Activated T-cell treated with anti-CD3 and anti-CD28 coated beads, Interleukin-2, amount 50 U/mL, for 24 hours (primary cell): ENCODE measurements around the gene TLR10.

Experiments
- DNase-seq: peaks from one replicate; pipeline ENCODE4 v3.0.0-alpha.2; 2020
- H3K27ac Mint-ChIP-seq: 2 replicates; pipeline ENCODE4 v1.8.0; 2020; ENCODE audit warnings: mild to moderate bottlenecking, mixed read lengths
- H3K27me3 Mint-ChIP-seq: 2 replicates; pipeline ENCODE4 v1.8.0; 2020; ENCODE audit warnings: mixed read lengths
- H3K36me3 Mint-ChIP-seq: 2 replicates; pipeline ENCODE4 v1.8.0; 2020; ENCODE audit warnings: low read depth, mixed read lengths
- H3K4me1 Mint-ChIP-seq: 2 replicates; pipeline ENCODE4 v1.8.0; 2020; ENCODE audit warnings: low read depth, mixed read lengths
- H3K4me3 Mint-ChIP-seq: 2 replicates; pipeline ENCODE4 v1.8.0; 2020; ENCODE audit warnings: mild to moderate bottlenecking, moderate library complexity, mixed read lengths
- H3K9me3 Mint-ChIP-seq: 2 replicates; pipeline ENCODE4 v1.8.0; 2020; ENCODE audit warnings: mixed read lengths

TLR10 gene

DNA sequence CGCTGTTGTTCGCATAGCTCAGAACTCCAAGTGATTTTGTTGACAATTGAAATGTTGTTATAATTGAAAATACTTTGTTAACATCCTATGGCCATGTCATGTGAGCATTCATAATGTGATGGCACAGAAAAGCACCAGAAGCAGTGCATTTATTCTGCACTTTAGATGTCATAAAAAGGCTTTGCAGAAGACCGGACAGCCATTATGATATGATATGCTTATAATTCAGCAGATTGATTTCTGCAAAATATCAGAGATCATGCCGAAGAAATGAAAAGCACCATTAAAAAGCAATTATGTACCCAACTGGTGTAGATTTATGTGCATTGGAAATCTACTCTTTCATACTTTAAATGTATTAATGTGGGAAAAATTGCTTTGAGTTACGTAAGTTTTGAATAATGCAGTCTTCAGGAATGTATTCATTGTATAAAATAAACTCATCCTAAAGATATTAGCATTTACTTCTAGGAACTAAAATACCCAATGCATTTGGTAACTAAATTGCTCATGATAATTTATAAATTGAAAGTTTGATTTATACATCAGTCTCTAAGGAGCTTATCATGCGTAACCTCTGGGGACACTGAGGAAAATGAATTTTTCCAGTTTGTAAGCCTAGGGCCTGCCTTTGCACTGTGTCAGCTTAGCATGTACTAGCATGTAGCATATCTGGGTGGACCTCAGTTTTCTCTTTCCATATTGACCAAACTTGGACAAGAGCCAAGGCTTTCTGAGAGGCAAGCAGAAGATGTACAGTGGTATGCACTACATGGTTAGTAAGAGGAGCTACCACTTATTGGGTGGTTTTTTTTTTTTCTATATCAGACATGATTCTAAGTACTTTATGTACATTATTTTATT lies 43.6 kb downstream of the TLR10 start:
- Mint-ChIP-seq H3K4me1 (peaks cover 3% of the 10 kb centered on the region), H3K27me3 (peaks cover 3% of the 10 kb centered on the region), H3K27ac (no peak overlapping the region), H3K9me3 (no peaks in the 10 kb centered on the region), H3K4me3 (no peak overlapping the region), H3K36me3 (no peaks in the 10 kb centered on the region)
- no peak for DNase-seq

DNA sequence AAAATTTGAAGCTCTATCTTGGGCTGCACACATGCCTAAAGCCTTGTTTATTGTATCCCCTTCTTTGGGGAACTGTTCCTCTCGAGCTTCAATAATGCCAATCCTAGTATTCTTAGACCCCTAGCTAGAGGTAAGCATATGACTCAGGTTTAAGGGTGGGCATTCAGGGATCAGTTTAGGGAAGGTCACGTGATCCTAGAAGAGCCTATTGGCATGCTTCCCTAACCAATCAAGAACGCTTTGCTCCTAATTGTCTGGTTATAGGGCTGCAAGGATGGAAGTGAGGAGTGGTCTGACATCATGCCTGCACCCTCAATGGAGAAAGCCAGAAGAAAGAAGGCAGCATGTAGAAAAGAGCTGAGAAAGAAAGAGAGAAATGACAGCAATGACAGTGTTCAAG lies 46.9 kb downstream of the TLR10 start:
- Mint-ChIP-seq H3K36me3 (no peaks in the 10 kb centered on the region), H3K27ac (no peak overlapping the region), H3K4me3 (no peak overlapping the region), H3K27me3 (peaks cover 3% of the 10 kb centered on the region), H3K9me3 (peaks cover 5% of the 10 kb centered on the region), H3K4me1 (peaks cover 5% of the 10 kb centered on the region)
- no peak for DNase-seq

- Mint-ChIP-seq H3K4me1 (peaks cover 10% of the 10 kb centered on the region), H3K27me3 (peaks cover 3% of the 10 kb centered on the region), H3K9me3 (peaks cover 5% of the 10 kb centered on the region), H3K4me3 (no peak overlapping the region), H3K36me3 (no peaks in the 10 kb centered on the region), H3K27ac (no peak overlapping the region)
- DNase-seq = no peak
Measured at GRCh38 chr4:38734911-38735310, 47.9 kb downstream of the TLR10 start.

GRCh38 chr4:38734446-38734845 lies 48.3 kb downstream of the TLR10 start:
- Mint-ChIP-seq H3K4me3 (no peak overlapping the region), H3K4me1 (peaks cover 10% of the 10 kb centered on the region), H3K27me3 (peaks cover 3% of the 10 kb centered on the region), H3K36me3 (no peaks in the 10 kb centered on the region), H3K9me3 (peaks cover 5% of the 10 kb centered on the region), H3K27ac (no peak overlapping the region)
- DNase-seq = no peak

DNA sequence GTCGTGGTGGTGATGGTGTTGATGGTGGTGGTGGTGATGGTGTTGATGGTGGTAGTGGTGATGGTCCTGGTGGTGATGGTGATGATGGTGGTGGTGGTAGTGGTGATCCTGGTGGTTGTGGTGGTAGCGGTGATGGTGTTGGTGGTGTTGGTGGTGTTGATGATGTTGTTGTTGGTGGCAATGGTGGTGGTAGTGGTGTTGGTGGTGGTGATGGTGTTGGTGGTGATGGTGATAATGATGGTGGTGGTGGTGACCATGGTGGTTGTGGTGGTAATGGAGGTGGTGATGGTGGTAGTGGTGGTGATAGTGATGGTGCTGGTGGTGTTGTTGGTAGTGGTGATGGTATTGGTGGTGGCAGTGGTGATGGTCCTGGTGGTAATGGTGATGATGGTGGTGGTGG lies 49.1 kb downstream of the TLR10 start:
- no peak for DNase-seq
- Mint-ChIP-seq H3K36me3 (no peaks in the 10 kb centered on the region), H3K27ac (no peak overlapping the region), H3K4me3 (no peak overlapping the region), H3K9me3 (peaks cover 5% of the 10 kb centered on the region), H3K27me3 (peaks cover 3% of the 10 kb centered on the region), H3K4me1 (peaks cover 13% of the 10 kb centered on the region)

GRCh38 chr4:38730830-38731646 lies 51.8 kb downstream of the TLR10 start:
- no peak overlapping the region for H3K4me3 Mint-ChIP-seq
- H3K27ac Mint-ChIP-seq = peak overlapping the region; percentile 8
- DNase-seq = peak; percentile 88
- peaks cover 14% of the 10 kb centered on the region for H3K4me1 Mint-ChIP-seq
- H3K9me3 Mint-ChIP-seq = peaks cover 5% of the 10 kb centered on the region
- peaks cover 3% of the 10 kb centered on the region for H3K27me3 Mint-ChIP-seq
- no peaks in the 10 kb centered on the region for H3K36me3 Mint-ChIP-seq

DNA sequence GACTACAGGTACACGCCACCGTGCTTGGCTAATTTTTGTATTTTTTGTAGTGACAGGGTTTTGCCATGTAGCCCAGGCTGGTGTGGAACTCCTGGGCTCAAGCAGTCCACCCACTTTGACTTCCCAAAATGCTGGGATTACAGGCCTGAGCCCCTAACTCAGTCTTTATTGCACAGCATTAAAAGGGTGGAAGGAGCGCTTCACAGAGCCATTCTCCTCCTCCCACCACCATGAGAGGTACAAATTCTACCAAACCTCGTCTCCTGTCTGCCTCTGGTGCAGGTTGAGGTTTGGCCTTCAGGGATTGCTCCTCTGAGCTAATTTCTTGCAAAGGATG lies 52.3 kb downstream of the TLR10 start:
- peaks cover 14% of the 10 kb centered on the region for H3K4me1 Mint-ChIP-seq
- no peaks in the 10 kb centered on the region for H3K36me3 Mint-ChIP-seq
- H3K27ac Mint-ChIP-seq = no peak overlapping the region
- DNase-seq = no peak
- H3K9me3 Mint-ChIP-seq = peaks cover 5% of the 10 kb centered on the region
- no peaks in the 10 kb centered on the region for H3K27me3 Mint-ChIP-seq
- no peak overlapping the region for H3K4me3 Mint-ChIP-seq

DNA sequence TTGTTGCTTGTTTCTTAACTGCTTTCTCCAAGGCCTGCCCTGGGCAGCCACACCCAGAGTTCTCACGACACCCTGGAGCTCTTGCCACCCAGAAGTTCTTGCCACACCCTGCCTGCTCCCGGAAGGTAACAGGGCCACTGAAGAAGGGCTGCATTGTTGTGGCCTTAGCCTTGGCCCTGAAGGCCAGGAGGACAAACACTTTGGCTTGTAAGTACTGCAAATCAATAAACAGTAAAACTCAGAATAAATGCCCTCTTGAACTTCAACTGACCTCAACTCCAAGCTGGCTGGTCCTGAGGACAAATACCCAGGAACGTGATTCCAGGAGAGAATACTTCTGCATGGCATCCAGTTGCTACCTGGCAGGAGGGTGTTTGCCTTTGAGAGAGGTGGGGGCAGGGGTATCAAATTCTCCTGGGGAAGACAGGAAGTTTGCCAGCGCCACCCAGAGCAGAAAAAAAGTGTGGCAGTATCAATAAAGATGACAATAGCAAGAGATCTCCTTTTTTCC lies 54.1 kb downstream of the TLR10 start:
- DNase-seq = no peak
- H3K4me3 Mint-ChIP-seq = no peak overlapping the region
- no peaks in the 10 kb centered on the region for H3K27me3 Mint-ChIP-seq
- H3K27ac Mint-ChIP-seq = no peak overlapping the region
- peaks cover 5% of the 10 kb centered on the region for H3K9me3 Mint-ChIP-seq
- no peaks in the 10 kb centered on the region for H3K36me3 Mint-ChIP-seq
- H3K4me1 Mint-ChIP-seq = peaks cover 21% of the 10 kb centered on the region

DNA sequence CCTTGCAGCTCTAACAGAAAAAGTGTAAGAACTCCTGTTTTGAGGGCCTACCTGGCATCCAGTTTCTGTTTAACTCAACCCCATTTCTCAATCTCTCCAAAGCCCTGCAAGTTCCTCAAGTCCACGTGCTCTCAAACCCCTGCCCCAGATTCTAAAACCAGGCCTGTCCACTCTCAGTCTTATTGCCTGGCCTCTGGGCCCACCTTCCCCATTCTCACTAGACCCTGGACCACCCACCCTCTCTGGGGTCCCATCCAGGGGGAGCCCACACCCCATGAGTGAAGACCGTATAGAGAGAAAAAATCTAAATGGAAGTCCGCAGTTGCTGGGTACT lies 58.3 kb downstream of the TLR10 start:
- Mint-ChIP-seq H3K27ac (no peak overlapping the region), H3K9me3 (no peaks in the 10 kb centered on the region), H3K36me3 (no peaks in the 10 kb centered on the region), H3K4me3 (no peak overlapping the region), H3K27me3 (no peaks in the 10 kb centered on the region), H3K4me1 (peaks cover 11% of the 10 kb centered on the region)
- no peak for DNase-seq

DNA sequence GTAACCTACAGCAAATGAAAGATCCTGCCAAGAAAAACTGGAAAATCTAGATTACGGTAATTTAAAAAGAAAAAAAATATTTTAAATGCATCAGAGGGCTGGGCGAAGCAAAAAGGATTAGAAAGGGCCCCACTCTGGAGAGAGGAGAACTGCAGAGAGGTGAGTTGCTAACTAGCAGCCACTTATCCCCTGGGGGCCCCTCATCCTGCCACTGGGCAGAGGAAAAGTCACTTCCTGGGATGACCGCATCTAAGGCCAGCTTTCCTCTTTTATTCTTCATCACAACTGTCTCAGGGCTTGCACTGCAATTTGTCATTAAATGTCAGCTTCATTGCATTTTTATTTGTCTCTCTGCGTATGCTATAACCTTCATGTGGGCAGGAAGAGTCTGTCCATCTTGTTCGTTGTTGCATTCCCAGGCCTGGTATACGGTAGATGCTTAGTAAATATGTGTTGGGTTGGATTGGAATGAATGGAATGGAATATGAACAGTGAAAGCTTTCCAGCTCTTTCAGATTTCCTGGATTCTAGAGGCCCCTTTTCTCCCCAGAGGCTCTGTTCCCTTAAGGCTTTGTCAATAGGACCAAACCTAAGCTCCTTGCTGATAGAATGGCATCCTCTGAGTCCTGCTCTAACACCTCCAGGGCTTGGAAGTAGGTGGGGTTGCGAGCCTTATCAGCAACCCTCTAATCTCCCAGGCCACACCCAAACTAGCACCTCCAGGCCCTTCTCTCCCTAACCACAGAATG lies 58.9 kb downstream of the TLR10 start:
- no peaks in the 10 kb centered on the region for H3K27me3 Mint-ChIP-seq
- no peaks in the 10 kb centered on the region for H3K9me3 Mint-ChIP-seq
- DNase-seq = no peak
- no peak overlapping the region for H3K27ac Mint-ChIP-seq
- peaks cover 10% of the 10 kb centered on the region for H3K4me1 Mint-ChIP-seq
- H3K36me3 Mint-ChIP-seq = no peaks in the 10 kb centered on the region
- no peak overlapping the region for H3K4me3 Mint-ChIP-seq

DNA sequence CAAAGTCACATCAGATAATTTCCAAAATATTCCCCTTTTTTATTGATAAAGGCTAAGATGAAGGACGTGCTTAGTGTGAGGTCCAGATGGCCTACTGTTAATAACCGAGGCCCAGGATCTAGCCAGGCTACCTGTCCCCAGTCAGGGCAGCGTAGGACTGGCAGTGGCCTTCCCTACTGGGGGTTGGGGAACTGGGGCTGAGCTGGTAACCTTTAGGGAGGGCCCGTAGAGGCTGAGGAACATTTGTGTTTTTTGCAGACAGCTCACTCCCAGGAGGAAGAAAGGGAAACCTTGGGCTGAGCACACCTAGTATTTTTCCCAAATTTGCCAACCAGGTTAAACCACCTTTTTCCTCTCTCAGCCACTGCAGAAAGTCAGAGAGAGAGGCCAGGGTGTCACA lies 59.7 kb downstream of the TLR10 start:
- H3K9me3 Mint-ChIP-seq = no peaks in the 10 kb centered on the region
- H3K27ac Mint-ChIP-seq = no peak overlapping the region
- H3K4me1 Mint-ChIP-seq = peaks cover 7% of the 10 kb centered on the region
- no peak for DNase-seq
- no peaks in the 10 kb centered on the region for H3K27me3 Mint-ChIP-seq
- H3K36me3 Mint-ChIP-seq = no peaks in the 10 kb centered on the region
- H3K4me3 Mint-ChIP-seq = no peak overlapping the region
